HCT116 (cell line): ENCODE measurements around the gene UQCC5. TPM values are rescaled to one million over a fixed set of nuclear protein-coding genes. Genes with fewer than 3 reads are reported as not detected.

Experiments
- ATAC-seq: fragments of 200-7000 bp; cut with Tn5 transposase; 2 replicates; pipeline ENCODE4 v1.9.1; 2020; ENCODE audit warnings: mild to moderate bottlenecking, moderate library complexity
- BruUV-seq: library from RNA; stranded (reverse); fragments of 400-500 nt; replicated peaks from 2 replicates; lab custom pipeline; 2021; lab: Mats Ljungman, UMichigan
- CTCF ChIA-PET: fragments of 300-600 bp; sonication (Branson Sonifier 250); formaldehyde crosslinking; loops from one replicate; lab custom pipeline; 2021; ENCODE audit warnings: antibody characterized with exemption; lab: Charles Lee
- POLR2A ChIA-PET: fragments of 300-600, 350-600 bp; sonication (Branson Sonifier 250); formaldehyde crosslinking; loops from one replicate; lab custom pipeline; 2021; ENCODE audit warnings: antibody characterized with exemption; lab: Charles Lee
- RAD21 ChIA-PET, 2 experiments: fragments of 300-600 bp; sonication (Branson Sonifier 250); formaldehyde crosslinking; loops; one replicate each; lab custom pipeline; 2023; ENCODE audit warnings: low total read pairs in 2 of 2; ENCODE audit not compliant: uncharacterized antibody in 2 of 2, unreplicated experiment in 2 of 2, low non-redundant PET in 1 of 2; lab: Charles Lee
- DNase-seq: peaks from one replicate; pipeline ENCODE4 v3.0.0-alpha.2; 2010; ENCODE audit warnings: low read depth, low spot score
- H2AFZ ChIP-seq: fragments of 200-600 bp; shearing (Covaris generic), sonication (generic); 2 replicates; pipeline ENCODE4 v1.6.1; 2017; ENCODE audit warnings: low read depth, mixed run types, mixed read lengths, antibody characterized with exemption, low read length; ENCODE audit not compliant: poor library complexity, severe bottlenecking
- H3K27ac ChIP-seq: 2 replicates; pipeline ENCODE4 v1.5.1; 2012; ENCODE audit warnings: low read depth, low read length
- H3K27me3 ChIP-seq: fragments of 200-600 bp; sonication (generic); 2 replicates; pipeline ENCODE4 v1.6.1; 2016; ENCODE audit warnings: mixed run types, low read length, mixed read lengths; ENCODE audit not compliant: insufficient read depth
- H3K36me3 ChIP-seq, 2 experiments: fragments of 200-500 bp in 1 of 2; fragments of 200-600 bp in 1 of 2; sonication (Bioruptor generic) in 1 of 2; sonication (generic) in 1 of 2; 2 replicates each; pipeline versions ENCODE4 v1.5.1 to v1.6.1; 2014 to 2016; ENCODE audit warnings: low read length in 2 of 2, inconsistent platforms in 1 of 2, mixed read lengths in 1 of 2, mixed run types in 1 of 2; ENCODE audit not compliant: insufficient read depth in 2 of 2, control insufficient read depth in 1 of 2
- H3K4me1 ChIP-seq, 2 experiments: fragments of 200-600 bp in 1 of 2; sonication (generic) in 1 of 2; 2 replicates each; pipeline versions ENCODE4 v1.5.1 to v1.6.1; 2012 to 2017; ENCODE audit warnings: low read length in 2 of 2, inconsistent platforms in 1 of 2, mild to moderate bottlenecking in 1 of 2, mixed read lengths in 1 of 2, mixed run types in 1 of 2, moderate library complexity in 1 of 2; ENCODE audit not compliant: insufficient read depth in 2 of 2, control insufficient read depth in 1 of 2
- H3K4me2 ChIP-seq: fragments of 200-600 bp; sonication (generic); 2 replicates; pipeline ENCODE4 v1.6.1; 2017; ENCODE audit warnings: mixed run types, low read length, mixed read lengths
- H3K4me3 ChIP-seq, 2 experiments: fragments of 200-600 bp in 1 of 2; sonication (generic) in 1 of 2; replicated peaks in 1 of 2; 2 replicates each; pipeline ENCODE4 v1.5.1; 2011 to 2016; ENCODE audit warnings: low read length in 2 of 2, control low read depth in 1 of 2, low read depth in 1 of 2, mild to moderate bottlenecking in 1 of 2, mixed read lengths in 1 of 2, mixed run types in 1 of 2
- H3K79me2 ChIP-seq: fragments of 200-600 bp; sonication (generic); 2 replicates; pipeline ENCODE4 v1.6.1; 2017; ENCODE audit warnings: mild to moderate bottlenecking, mixed run types, low read length, moderate library complexity, mixed read lengths; ENCODE audit not compliant: insufficient read depth
- H3K9ac ChIP-seq: fragments of 200-600 bp; sonication (generic); 2 replicates; pipeline ENCODE4 v1.6.1; 2016; ENCODE audit warnings: low read length, mixed read lengths
- H3K9me2 ChIP-seq: fragments of 200-600 bp; sonication (generic), shearing (Covaris generic); 2 replicates; pipeline ENCODE4 v1.6.1; 2017; ENCODE audit warnings: mixed run types, mild to moderate bottlenecking, moderate library complexity; ENCODE audit not compliant: insufficient read depth
- H3K9me3 ChIP-seq, 2 experiments: fragments of 200-500 bp in 1 of 2; fragments of 200-600 bp in 1 of 2; sonication (Bioruptor generic) in 1 of 2; sonication (generic) in 1 of 2; 2 replicates each; pipeline ENCODE4 v1.6.1; 2014 to 2017; ENCODE audit warnings: low read length in 2 of 2, mixed read lengths in 2 of 2, inconsistent platforms in 1 of 2, low read depth in 1 of 2, mild to moderate bottlenecking in 1 of 2, mixed run types in 1 of 2, moderate library complexity in 1 of 2; ENCODE audit not compliant: control insufficient read depth in 1 of 2, insufficient read depth in 1 of 2
- H4K20me1 ChIP-seq: fragments of 200-600 bp; sonication (generic), shearing (Covaris generic); 2 replicates; pipeline ENCODE4 v1.6.1; 2017; ENCODE audit warnings: mixed run types, mild to moderate bottlenecking, moderate library complexity; ENCODE audit not compliant: insufficient read depth
- ELF1 ChIP-seq: IDR thresholded peaks from 2 replicates; pipeline ENCODE4 v1.6.1; 2012; ENCODE audit warnings: low read depth, borderline replicate concordance
- EZH2 ChIP-seq: fragments of 200-600 bp; sonication (generic); IDR thresholded peaks from 2 replicates; pipeline ENCODE4 v1.6.1; 2017; ENCODE audit warnings: antibody characterized with exemption, mixed run types
- POLR2A ChIP-seq: IDR thresholded peaks from 2 replicates; pipeline ENCODE4 v1.7.0; 2011; ENCODE audit warnings: borderline replicate concordance; ENCODE audit not compliant: insufficient read depth, insufficient read length; ENCODE audit errors: extremely low read depth
- POLR2AphosphoS5 ChIP-seq: IDR thresholded peaks from 2 replicates; pipeline ENCODE4 v1.6.1; 2011; ENCODE audit warnings: mild to moderate bottlenecking, low read depth, low read length, moderate library complexity
- RAD21 ChIP-seq: IDR thresholded peaks from 2 replicates; pipeline ENCODE4 v1.6.1; 2012; ENCODE audit warnings: low read depth, mild to moderate bottlenecking
- REST ChIP-seq: IDR thresholded peaks from 2 replicates; pipeline ENCODE4 v1.6.1; 2012; ENCODE audit warnings: low read depth
- SP1 ChIP-seq: IDR thresholded peaks from 2 replicates; pipeline ENCODE4 v1.6.1; 2012; ENCODE audit warnings: low read depth
- TCF7L2 ChIP-seq: IDR thresholded peaks from 2 replicates; pipeline ENCODE4 v1.7.0; 2011; ENCODE audit warnings: borderline replicate concordance, inconsistent platforms; ENCODE audit not compliant: insufficient read depth, insufficient read length; ENCODE audit errors: extremely low read depth
- intact Hi-C: fragments of 100-400 bp; cut with micrococcal nuclease; formaldehyde crosslinking; loops from 2 replicates; pipeline ENCODE4 v1.10.0; 2022
- total RNA-seq: library from RNA; stranded (reverse); gene quantifications from one replicate; pipeline ENCODE4 v1.2.1, GENCODE V29; 2021; ENCODE audit not compliant: unreplicated experiment

Gene UQCC5
- total RNA-seq, 1 experiment from 2014 or later: 14.1 TPM

DNA sequence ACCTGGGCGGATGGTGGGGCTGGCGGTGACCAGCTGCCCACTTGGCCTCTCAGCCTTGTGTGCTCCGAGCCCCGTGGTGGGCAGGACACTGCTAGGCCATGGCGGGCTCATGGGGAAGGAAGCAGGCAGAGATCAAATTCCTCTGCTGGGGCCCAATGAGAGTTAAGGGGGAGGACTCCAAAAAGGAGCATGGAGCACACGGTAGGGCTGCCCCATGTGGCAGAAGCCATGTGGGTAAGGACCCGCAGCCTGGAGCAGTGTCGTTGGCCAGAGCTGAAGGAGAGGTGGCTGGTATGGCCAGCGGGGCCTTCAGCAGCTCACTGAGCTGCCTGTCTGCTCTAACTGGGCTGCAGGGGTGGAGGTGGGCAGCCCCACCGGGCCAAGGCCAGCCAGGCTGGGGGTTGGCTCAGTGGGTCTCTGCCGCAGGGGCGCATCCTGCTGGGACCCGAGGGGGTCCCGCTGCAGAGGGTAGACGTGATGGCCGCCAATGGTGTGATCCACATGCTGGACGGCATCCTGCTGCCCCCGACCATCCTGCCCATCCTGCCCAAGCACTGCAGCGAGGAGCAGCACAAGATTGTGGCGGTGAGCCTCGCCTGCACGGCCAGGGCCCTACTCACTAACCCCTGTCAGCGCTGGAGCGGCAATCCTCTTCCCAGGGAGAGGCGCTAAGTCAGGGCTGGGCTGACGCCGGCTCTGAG is 30.0 kb upstream of the UQCC5 start:
- ChIA-PET RAD21 (no interaction called here), CTCF (no interaction called here), POLR2A (no interaction called here)
- intact Hi-C loops: no loop called here
- H3K27ac ChIP-seq: no peak overlapping the region
- no peak for DNase-seq
- no peak overlapping the region for H2AFZ ChIP-seq
- H4K20me1 ChIP-seq: no peaks in the 10 kb centered on the region
- no peak overlapping the region for H3K4me3 ChIP-seq
- no peaks in the 10 kb centered on the region for H3K27me3 ChIP-seq
- no peak overlapping the region for H3K4me2 ChIP-seq
- peaks cover 3 to 9% of the 10 kb centered on the region in 2 experiments; a peak in 2 of 4 replicates for H3K4me1 ChIP-seq
- ATAC-seq: no peak
- no peaks in the 10 kb centered on the region for H3K79me2 ChIP-seq
- H3K9me2 ChIP-seq: no peaks in the 10 kb centered on the region
- no peak for TF ChIP-seq RAD21
- no peak for TF ChIP-seq SP1
- TF ChIP-seq EZH2: no peak
- no peak for TF ChIP-seq ELF1
- TF ChIP-seq TCF7L2: no peak
- no peak for TF ChIP-seq POLR2AphosphoS5
- TF ChIP-seq REST: no peak
- TF ChIP-seq POLR2A: no peak
- H3K9ac ChIP-seq: no peak overlapping the region
- no TSS peak for BruUV-seq
- H3K36me3 ChIP-seq: no peaks in the 10 kb centered on the region
- no peaks in the 10 kb centered on the region for H3K9me3 ChIP-seq
